Measurements from ENCODE around the gene LYST.

DNA sequence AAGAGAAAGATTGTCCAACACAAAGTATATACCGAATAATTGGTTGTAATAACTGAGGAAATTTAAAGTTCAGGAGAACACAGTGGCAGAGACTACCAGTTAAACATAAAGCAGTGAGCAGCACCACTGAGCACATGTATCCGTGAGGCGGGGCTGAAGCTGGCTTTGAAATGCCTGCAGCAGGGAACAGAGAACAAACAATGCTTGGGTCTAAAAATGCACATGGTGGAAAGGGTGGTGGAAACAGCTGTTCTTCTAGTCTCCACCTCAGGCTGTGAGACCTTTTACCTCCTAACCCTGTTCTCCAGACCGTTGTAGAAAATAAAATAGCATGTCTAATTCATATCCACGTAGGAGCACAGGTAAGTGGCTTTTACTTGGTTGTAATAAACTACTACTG lies 209.4 kb downstream of the LYST start:
- TF ChIP-seq, protein P1, sequence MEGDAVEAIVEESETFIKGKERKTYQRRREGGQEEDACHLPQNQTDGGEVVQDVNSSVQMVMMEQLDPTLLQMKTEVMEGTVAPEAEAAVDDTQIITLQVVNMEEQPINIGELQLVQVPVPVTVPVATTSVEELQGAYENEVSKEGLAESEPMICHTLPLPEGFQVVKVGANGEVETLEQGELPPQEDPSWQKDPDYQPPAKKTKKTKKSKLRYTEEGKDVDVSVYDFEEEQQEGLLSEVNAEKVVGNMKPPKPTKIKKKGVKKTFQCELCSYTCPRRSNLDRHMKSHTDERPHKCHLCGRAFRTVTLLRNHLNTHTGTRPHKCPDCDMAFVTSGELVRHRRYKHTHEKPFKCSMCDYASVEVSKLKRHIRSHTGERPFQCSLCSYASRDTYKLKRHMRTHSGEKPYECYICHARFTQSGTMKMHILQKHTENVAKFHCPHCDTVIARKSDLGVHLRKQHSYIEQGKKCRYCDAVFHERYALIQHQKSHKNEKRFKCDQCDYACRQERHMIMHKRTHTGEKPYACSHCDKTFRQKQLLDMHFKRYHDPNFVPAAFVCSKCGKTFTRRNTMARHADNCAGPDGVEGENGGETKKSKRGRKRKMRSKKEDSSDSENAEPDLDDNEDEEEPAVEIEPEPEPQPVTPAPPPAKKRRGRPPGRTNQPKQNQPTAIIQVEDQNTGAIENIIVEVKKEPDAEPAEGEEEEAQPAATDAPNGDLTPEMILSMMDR (IDR thresholded peaks at IDR 0.05; ENCODE audit: poor library complexity): no peak
- TF ChIP-seq EZH2 (IDR thresholded peaks at IDR 0.05; ENCODE audit: borderline replicate concordance) (no peak), EZH2phosphoT487 (IDR thresholded peaks at IDR 0.05; ENCODE audit: low read depth, severe bottlenecking, unreplicated experiment) (no peak)

Measured in hepatocyte (in vitro differentiated cells).